ENCODE results near the gene SRMS. TPM values are rescaled to one million over a fixed set of nuclear protein-coding genes. Genes with fewer than 3 reads are reported as not detected.

The SRMS gene
- total and polyA plus RNA-seq, 11 donors: not detected

- no peak overlapping the region for H3K27ac ChIP-seq
- DNase-seq (peak in 1 of 5 donors; percentile 70), ATAC-seq (no peak)
- intact Hi-C loops (cut with DNase I): loop anchor here in 1 of 10 donors (5.0 kb wide), 1 partner anchor 478 kb away; no protein-coding TSS in a partner anchor
- H3K9me3 ChIP-seq: no peaks in the 10 kb centered on the region
- H3K27me3 ChIP-seq: peaks cover 0 to 40% (median 22%) of the 10 kb centered on the region in 9 donors
- WGBS, 4 donors: 70 to 82% (median 79%) methylated on average over 30 to 51 of the region's 51 CpGs
- no peak overlapping the region for H3K4me3 ChIP-seq
- TF ChIP-seq POLR2A (IDR thresholded peaks at IDR 0.05) (no peak), CTCF (IDR thresholded peaks at IDR 0.05) (no peak)
- peaks cover 2 to 53% (median 21%) of the 10 kb centered on the region in 12 donors for H3K4me1 ChIP-seq
- H3K36me3 ChIP-seq: peaks cover 0 to 53% (median 2%) of the 10 kb centered on the region in 9 donors
These were observed 53.0 kb downstream of the SRMS start for GRCh38 chr20:63494420-63495166.

- ATAC-seq (no peak), DNase-seq (no peak)
- Histone ChIP-seq H3K9me3 (no peaks in the 10 kb centered on the region), H3K4me3 (no peak overlapping the region), H3K27ac (no peak overlapping the region), H3K27me3 (peaks cover 2 to 42% (median 17%) of the 10 kb centered on the region in 9 donors), H3K4me1 (peaks cover 2 to 47% (median 18%) of the 10 kb centered on the region in 12 donors), H3K36me3 (peaks cover 0 to 54% (median 5%) of the 10 kb centered on the region in 9 donors)
- TF ChIP-seq POLR2A (IDR thresholded peaks at IDR 0.05): no peak
- TF ChIP-seq CTCF (IDR thresholded peaks at IDR 0.05): no peak
- intact Hi-C loops (cut with DNase I): no loop called here
- WGBS, 4 donors: 56 to 77% (median 66%) methylated on average over 3 to 7 of the region's 7 CpGs
These were observed 53.5 kb downstream of the SRMS start for GRCh38 chr20:63494084-63494419.

- no peaks in the 10 kb centered on the region for H3K9me3 ChIP-seq
- WGBS, 4 donors: 59 to 70% (median 62%) methylated on average over 8 to 13 of the region's 13 CpGs
- H3K36me3 ChIP-seq: peaks cover 0 to 59% (median 10%) of the 10 kb centered on the region in 9 donors
- peaks cover 6 to 46% (median 17%) of the 10 kb centered on the region in 9 donors for H3K27me3 ChIP-seq
- H3K4me3 ChIP-seq: no peak overlapping the region
- H3K4me1 ChIP-seq: peaks cover 2 to 48% (median 19%) of the 10 kb centered on the region in 12 donors
- DNase-seq: peak in 1 of 5 donors; percentile 47
- TF ChIP-seq CTCF (IDR thresholded peaks at IDR 0.05) (no peak), POLR2A (IDR thresholded peaks at IDR 0.05) (no peak)
- H3K27ac ChIP-seq: no peak overlapping the region
- no peak for ATAC-seq
- intact Hi-C loops (cut with DNase I): no loop called here
These were observed 54.0 kb downstream of the SRMS start for GRCh38 chr20:63493563-63494020.

DNA sequence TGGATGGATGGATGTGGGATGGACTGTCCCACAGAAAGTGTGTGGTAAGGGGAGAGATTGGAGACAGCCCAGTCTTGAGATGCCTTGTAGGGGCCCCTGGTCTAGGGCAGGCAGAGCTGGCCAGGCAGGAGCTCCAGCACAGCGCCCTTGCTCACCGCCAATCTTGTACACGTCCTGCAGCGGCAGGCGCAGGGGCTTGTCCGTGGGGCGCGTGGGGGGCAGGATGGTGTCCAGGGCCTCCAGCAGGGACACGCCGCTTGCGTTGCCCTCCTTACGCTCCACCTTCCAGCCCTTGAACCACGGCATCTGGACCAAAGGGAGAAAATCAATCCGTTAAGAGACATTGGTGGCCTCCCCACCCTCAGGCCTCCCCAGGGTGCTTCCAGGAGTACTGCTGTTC is 54.6 kb downstream of the SRMS start:
- H3K4me1 ChIP-seq: peaks cover 2 to 47% (median 22%) of the 10 kb centered on the region in 12 donors
- peaks cover 7 to 44% (median 17%) of the 10 kb centered on the region in 9 donors for H3K27me3 ChIP-seq
- peak in 1 of 5 donors; percentile 42 for DNase-seq

More for the DNA sequence above, 54.6 kb downstream of the SRMS start:
- H3K4me3 ChIP-seq: no peak overlapping the region
- WGBS, 4 donors: 87 to 94% (median 93%) methylated on average over 12 to 14 of the region's 14 CpGs
- no peak overlapping the region for H3K27ac ChIP-seq
- no peak for TF ChIP-seq CTCF (IDR thresholded peaks at IDR 0.05)
- no peak for TF ChIP-seq POLR2A (IDR thresholded peaks at IDR 0.05)
- ATAC-seq: no peak
- intact Hi-C loops (cut with DNase I): no loop called here
- H3K36me3 ChIP-seq: peaks cover 0 to 63% (median 13%) of the 10 kb centered on the region in 9 donors
- H3K9me3 ChIP-seq: no peaks in the 10 kb centered on the region

Data from heart left ventricle (tissue), 16 donors.